Endothelial cell of umbilical vein (primary cell): ENCODE results near the gene ZBTB18.

ENCODE experiments used
- CTCF ChIP-seq, 2 donors: IDR thresholded peaks; 1 replicate in 1 of 2; 2 replicates in 1 of 2; pipeline ENCODE4 v1.5.1; 2011; ENCODE audit warnings: low read length in 2 of 2, mild to moderate bottlenecking in 2 of 2, moderate library complexity in 2 of 2, control low read depth in 1 of 2, inconsistent platforms in 1 of 2, low read depth in 1 of 2; ENCODE audit not compliant: insufficient read depth in 1 of 2; ENCODE audit errors: extremely low read depth in 1 of 2
- EZH2 ChIP-seq: IDR thresholded peaks from 2 replicates; pipeline ENCODE4 v1.6.1; 2012; ENCODE audit warnings: borderline replicate concordance, low read depth, mild to moderate bottlenecking, moderate library complexity, low read length, inconsistent platforms; ENCODE audit not compliant: severe bottlenecking
- FOS ChIP-seq: IDR thresholded peaks from 2 replicates; pipeline ENCODE4 v1.6.1; 2011; ENCODE audit warnings: mild to moderate bottlenecking, low read length, moderate library complexity, borderline replicate concordance; ENCODE audit not compliant: insufficient read depth
- GATA2 ChIP-seq: IDR thresholded peaks from 2 replicates; pipeline ENCODE4 v1.7.0; 2011; ENCODE audit warnings: low read depth, mild to moderate bottlenecking, moderate library complexity, mixed read lengths, low read length; ENCODE audit not compliant: insufficient read length, insufficient read depth
- JUN ChIP-seq: IDR thresholded peaks from 2 replicates; pipeline ENCODE4 v1.6.1; 2011; ENCODE audit warnings: borderline replicate concordance, low read depth; ENCODE audit not compliant: insufficient read length, insufficient read depth
- MYC ChIP-seq: IDR thresholded peaks from one replicate; pipeline ENCODE4 v1.6.1; 2011; ENCODE audit warnings: mild to moderate bottlenecking, low read depth, low read length
- POLR2A ChIP-seq: IDR thresholded peaks from 2 replicates; pipeline ENCODE4 v1.6.1; 2012; ENCODE audit warnings: low read depth, mild to moderate bottlenecking, control low read depth, low read length
- POLR2AphosphoS5 ChIP-seq: IDR thresholded peaks from 2 replicates; pipeline ENCODE4 v1.6.1; 2012; ENCODE audit warnings: low read depth, mild to moderate bottlenecking, control low read depth, low read length, moderate library complexity; ENCODE audit not compliant: insufficient read depth
- TF ChIP-seq, protein P1 (sequence below): IDR thresholded peaks from 2 replicates; pipeline ENCODE4 v1.6.1; 2011; ENCODE audit not compliant: insufficient read depth, insufficient read length

DNA sequence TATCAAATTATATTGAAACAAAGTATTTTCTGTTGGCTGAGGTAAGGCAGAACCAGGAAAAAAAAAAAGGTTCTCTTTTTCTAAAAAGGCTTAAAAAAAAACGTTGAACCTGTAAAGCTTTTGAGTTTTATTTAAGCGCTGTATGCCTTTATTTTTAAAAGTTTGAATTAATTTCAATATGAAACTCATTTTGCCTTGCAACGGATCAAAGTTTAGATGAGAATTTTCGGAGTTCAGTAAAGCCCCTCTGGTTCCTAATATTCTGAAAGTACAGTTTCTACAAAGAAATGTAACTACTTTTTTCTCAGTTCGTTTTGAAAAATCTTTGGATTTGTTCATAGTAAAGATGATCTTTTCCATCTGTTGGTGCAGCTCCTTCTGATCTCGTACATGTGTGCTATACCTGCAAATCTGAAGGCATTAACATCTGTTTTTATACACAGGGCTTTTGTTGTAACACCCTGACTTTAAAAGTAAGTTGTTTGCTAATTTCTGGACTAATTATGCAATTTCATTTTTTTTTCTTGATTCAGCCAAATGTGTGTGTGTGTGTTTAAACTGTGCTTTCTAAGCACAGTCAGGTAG is 1.7 kb downstream of the ZBTB18 start:
- TF ChIP-seq CTCF (IDR thresholded peaks at IDR 0.05; ENCODE audit: extremely low read depth in 1 of 2, insufficient read depth in 1 of 2, low read depth in 1 of 2, low read length in 2 of 2) (no peak), POLR2A (no peak), MYC (no peak), EZH2 (no peak), POLR2AphosphoS5 (no peak), FOS (no peak), JUN (no peak), GATA2 (no peak)
- TF ChIP-seq, protein P1, sequence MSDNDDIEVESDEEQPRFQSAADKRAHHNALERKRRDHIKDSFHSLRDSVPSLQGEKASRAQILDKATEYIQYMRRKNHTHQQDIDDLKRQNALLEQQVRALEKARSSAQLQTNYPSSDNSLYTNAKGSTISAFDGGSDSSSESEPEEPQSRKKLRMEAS, result no peak
